ENCODE data around the gene KCNMA1.
"Not testable (repeated sequence)": the region's sequence is repeated elsewhere in the genome, so short reads cannot be mapped to it uniquely, and the experiment has no call there.

KCNMA1 gene

DNA sequence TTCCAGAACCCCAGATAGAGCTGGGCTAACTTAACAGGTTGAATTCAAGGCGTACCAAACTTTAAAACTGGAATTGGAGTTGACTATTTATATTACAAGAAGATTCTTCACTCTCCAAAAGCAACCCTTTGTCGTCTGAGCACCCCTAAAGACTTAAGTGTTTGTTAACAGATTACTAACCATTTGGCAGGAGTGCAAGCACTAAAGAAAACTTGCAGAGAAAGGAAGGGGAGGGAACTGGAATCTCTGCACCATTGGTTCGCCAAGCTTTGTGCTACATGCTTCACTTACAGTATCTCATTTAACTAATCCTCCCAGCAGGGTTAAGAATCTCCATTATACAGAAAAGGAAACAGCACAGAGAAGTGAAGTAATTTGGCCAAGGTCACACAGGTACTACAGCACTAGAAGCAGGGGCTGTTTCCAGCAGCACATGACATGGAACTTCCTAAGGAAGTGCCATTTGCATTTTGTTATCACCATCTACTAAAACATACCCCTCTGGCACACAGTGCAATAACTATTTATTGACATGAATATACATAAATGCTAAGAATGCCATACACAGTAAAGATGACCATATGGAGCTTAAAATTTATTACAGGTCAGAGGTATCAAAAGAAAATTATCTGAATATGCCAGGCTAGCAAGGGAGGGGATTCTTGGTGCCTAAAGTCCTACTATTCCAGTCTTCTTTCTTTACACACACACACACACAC lies 201.2 kb downstream of the KCNMA1 start:
- no peak for DNase-seq

DNA sequence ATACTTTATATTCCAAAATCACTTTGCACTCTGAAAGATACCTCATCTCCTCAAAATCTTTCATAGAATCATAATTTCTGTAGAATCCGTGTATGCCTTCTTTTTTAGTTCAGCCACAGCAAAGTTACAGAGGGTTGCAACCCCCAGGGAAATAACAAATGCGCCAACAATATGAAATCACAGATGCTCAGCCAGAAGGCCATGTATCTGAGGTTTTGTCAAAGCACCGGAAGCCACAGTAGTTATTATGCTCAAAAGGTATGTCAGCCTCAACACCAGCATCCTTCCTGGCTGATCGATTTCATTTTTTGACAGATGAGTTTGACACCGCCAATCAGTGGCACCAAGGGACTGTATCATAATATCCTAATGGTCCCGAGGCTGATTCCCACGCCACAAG lies 204.1 kb downstream of the KCNMA1 start:
- no peak for DNase-seq

DNA sequence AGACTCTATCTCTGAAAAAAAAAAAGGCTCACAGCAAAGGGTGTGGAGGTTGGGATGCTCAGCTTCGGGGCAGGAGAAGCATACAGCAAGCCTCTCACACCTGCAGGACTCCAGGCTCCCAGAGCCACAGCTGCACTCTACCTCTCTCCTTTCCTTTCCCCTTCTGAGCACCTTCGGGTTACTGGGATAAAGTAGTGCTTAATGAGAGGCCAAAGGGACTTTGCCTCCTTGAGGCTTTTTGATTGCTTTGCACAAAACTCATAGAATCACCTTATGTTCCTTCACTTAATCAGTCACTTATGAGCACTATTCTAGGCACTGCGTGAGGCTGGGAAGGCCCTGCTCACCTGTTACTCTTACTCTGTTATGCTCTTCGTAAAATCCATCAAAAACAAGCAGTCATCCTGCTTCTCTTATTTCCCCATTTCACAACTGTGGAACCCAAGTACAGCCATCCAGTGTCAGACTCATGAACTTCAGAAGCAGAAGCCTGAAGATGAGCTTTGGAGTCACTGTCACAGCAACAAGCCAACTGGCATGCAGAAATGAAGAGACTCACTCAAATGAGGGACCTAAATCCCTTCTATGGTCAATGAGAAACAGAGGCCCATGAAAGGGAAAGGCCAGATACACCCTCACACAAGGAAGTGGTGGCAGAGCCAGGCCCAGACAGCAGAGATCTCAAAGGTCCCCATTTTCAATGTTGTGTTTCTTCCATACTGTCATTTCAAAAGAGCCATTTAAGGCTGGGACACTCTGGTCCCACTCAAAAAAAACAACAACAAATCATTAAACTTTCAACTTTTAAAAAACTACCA lies 205.4 kb downstream of the KCNMA1 start:
- no peak for DNase-seq

DNA sequence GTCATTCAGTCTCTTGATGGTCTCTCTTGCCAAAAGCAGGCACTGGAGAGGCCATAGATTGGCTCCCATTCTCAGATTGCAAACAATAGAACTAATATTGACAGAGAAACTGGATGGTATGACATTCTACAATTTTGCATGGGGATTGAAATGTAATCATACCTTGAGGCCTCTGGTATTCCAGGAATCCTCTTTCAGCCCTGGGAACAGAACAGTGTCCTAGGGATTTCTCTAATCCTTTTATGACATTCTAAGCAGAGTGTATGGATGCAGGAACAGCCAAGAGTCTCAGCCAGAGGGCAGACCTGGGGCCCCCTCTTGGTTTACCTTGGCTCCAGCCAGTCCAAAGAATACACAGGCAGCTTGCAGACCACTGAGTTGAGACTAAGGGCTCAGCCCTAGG lies 206.4 kb downstream of the KCNMA1 start:
- DNase-seq: no peak

DNA sequence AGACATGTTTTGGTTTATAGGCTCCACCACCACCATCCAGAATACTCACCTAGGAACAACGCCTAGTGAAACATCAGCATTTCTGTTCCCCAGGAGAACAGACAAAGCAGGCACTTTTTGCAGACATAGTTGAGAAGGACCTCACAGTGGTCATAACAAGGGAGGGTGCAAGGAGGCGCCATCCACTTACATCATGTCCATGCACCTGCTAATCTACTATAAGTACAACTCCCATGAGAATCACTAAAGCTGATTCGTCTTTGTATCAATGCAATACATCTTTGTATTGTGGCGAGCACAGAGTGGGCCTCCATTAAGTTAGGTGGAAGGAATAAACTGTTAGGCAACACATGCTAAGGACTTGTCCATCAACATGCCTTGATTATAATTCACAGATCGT lies 207.1 kb downstream of the KCNMA1 start:
- DNase-seq: no peak

DNA sequence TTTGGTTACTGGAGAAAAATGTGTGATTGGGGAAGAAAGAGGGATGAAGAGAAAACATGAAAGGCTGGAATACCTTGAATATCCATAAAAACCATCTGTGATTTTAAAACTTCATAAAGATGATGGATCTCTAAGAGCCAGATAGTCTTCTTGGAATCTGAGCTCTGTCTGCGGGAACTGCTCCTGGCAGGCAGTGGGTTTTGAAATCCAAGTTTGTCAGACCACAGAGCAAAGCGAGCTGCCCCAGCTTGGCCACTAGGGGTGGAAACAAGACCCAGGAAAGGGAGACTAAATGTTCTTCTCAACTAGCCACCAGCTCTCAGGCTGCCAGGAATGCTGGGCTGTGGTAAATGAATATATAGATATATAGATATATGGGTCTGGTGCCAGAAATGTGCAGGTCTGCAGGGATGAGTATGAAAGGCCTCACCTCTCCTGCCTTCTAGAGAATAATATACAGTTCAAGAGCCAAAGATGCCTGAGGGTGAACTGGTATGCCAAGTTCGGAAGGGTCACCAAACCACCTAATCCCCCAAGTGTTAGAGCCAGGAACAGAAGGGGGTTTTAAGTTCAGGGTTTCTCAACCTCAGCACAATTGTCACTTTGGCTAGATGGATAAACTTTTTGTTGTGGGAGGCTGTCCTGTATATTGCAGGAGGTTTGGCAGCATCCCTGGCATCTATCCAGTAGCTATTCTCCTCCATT lies 208.8 kb downstream of the KCNMA1 start:
- peak in 1 of 2 experiments; percentile 57 for DNase-seq

DNA sequence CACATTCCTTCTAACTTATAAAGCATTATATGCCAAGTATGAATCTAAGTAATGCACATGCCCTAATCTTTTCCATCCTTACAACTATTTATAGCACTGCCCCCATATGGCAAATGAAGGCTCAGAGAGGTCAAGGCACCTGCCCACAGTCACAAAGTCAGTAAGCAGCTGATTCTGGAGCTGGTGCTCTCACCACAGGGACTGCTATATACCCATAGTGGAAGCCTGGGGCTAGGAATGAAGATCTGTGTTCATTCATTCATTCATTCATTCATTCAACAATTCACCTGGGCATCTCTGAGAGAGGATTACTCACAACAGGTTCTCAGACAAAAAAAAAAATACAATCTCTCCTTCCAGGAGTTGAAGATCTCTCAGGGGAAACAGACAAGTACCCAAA lies 213.4 kb downstream of the KCNMA1 start:
- no peak for DNase-seq

DNA sequence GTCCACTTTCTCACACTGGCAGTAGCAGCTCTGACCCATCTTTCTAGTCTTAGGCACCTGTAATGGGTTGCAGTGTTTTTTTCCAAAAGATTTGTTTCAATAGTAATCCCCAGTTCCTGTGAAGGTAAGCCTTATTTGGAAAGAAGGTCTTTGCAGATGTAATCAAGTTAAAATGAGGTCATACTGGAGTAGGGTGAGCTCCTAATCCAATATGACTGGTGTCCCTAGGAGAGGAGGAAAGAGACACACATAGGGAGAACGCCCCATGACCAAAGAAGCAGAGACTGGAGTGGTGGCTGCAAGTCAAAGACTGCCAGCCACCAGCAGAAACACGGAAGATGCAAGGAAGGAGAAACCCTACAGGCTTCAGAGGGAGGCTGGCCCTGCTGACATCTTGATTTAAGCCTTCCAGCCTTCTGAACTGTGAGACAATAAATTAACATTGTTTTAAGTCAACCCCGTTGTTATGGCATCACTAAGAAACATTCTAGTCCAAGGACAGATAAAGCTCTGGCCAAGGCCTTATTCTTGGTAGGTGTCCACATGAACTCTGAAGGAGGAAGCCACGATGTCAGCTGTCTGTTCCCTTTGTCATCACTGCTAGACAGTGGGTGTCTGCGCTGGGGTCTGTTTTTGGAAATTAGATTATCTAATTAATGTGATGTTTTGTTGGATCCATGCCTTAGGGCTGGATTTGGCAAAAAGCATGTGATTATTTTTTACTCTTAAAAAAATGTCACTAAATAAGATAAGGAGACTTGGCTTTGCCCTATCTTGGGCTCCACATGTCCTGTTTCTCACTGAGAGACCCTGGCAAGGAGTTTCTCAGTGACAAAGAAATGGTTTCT lies 214.9 kb downstream of the KCNMA1 start:
- no peak for DNase-seq

DNA sequence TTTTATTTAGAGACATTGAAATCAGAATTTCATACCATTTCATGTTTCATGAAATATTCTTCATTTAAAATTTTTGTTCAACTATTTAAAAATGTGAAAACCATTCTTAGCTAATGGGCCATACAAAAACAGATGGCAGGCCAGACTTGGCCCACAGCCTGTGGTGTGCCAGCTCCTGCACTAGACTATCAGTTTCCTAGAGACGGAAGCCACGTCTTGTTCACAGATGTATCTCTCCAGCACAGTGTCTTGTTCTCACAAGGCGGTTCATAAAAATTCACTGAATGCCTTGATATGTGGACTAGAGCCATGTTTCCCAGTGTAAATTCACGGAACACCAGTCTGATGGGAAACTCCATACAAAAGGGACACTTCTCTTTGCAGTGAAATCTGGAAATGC lies 216.0 kb downstream of the KCNMA1 start:
- peak in 1 of 2 experiments; percentile 62 for DNase-seq

DNA sequence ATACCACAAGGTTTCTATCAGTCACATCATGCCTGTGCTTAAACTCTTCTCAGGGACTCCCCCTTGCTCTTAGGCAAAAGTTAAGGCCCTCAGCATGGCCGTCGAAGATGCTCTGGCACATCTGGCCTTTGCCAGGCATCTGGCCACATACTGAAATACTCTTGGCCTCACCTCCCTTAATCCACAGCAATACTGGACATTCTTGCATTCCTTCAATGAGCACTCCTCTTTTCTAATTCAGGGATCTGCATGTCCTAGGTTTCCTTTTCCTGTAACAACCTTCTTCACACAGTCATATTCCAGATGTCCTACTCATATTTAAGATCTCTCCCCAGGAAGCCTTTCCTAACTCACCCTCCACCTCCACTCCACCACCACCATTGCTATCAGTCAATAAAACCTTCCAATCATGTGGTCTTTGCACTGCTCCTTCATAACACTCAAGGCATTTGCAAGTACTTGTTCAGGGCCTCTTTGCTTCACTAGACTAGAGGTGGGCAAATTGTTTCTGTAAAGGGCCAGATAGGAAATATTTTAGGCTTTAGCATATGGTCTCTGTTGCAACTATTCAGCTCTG lies 216.6 kb downstream of the KCNMA1 start:
- DNase-seq: no peak

DNA sequence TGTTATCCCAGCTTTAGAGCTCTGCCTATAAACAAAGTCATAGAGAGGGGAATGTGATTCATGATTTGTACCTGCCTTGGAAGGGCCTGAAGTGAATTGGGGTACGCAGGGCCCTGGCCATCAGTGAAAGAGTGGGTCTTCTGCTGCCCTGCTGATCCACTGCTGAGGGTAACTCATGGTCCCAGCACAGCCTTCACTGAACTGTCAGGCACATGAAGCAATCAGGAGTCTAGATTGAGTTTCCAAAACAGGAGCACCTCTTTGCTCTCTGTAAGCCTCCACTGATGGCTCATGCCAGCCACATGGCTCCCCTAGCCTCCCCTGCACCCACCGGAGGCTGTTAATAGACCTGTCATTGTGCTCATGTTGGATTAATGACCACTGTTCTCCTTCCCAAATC lies 217.6 kb downstream of the KCNMA1 start:
- DNase-seq: no peak

DNA sequence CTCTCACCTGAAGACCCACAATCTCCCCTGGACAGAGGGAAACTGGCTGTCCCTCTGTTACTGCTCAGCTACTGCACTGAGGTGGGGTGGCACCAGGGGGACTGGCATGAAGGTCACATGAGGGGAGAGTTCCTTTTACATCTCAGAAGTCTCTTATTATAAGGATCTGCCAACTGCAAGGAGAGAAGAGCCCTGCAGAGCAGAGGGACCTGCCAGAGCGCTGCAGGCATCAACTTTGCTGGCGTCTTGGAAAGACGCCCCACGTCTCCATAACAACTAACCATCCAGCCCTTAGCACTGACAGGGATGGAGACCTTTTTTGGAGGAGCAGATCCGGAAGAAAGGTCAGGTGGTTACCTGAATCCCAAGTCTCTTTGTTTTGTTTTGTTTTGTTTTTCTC lies 218.6 kb downstream of the KCNMA1 start:
- peak in 1 of 2 experiments; percentile 34 for DNase-seq

DNA sequence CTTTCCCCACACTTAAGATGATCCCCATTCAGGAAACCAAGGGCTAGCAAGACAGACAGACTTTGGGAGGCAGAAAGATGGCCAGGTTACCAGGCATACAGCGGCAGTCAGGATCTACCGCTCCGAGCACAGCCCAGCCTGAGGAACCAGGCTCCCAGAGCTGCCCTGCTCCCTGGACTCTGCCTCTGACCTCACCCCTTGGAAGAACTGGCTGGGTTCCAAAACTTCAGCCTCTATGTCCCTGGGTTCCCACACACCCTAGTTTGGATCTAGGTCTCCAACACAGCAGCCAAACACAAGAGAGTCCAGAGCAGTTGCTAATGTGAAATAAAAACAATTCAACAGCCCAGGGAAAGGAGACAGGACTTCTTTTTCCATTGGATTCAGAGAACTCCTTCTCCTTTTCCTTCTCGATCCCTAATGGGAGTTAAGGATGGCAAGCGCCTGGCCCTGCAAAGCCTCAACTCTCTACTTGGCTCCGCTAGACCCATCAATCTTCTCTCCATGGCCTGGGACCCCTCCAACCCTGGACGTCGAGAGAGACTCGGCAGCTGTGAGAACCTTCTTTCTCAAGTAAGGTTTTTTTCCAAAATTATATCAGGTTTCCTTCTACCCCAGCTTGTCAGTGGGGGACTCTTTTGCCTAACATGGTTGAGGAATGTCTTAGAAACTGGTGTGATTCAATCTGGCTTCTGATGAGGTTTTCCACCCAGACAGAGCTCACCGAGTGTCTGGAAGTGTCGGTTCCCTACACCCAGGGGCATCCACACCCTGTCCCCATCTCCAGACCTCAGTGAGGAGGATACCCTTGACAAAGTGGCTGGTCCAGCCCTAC lies 219.6 kb downstream of the KCNMA1 start:
- peak in 1 of 2 experiments; percentile 61 for DNase-seq

DNA sequence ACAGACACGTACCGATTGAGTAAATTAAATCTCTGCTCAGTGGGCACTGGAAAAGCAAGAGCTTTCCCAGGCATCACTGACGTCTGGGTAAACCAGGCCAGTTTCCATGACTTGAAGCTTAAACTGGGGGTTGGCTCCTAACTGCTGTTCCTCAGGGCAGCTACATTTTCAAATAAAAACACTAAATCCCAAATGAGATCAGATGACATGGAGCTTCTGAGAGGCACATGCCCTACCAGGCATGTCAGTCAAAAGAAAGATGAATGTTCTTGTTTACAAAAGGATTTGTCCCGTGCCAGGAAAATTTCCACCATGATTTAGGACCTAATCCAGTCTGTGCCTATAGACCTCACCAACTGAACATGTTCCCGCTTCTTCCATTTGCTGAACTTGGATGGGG lies 220.2 kb downstream of the KCNMA1 start:
- DNase-seq: peak; percentile 56 to 88

DNA sequence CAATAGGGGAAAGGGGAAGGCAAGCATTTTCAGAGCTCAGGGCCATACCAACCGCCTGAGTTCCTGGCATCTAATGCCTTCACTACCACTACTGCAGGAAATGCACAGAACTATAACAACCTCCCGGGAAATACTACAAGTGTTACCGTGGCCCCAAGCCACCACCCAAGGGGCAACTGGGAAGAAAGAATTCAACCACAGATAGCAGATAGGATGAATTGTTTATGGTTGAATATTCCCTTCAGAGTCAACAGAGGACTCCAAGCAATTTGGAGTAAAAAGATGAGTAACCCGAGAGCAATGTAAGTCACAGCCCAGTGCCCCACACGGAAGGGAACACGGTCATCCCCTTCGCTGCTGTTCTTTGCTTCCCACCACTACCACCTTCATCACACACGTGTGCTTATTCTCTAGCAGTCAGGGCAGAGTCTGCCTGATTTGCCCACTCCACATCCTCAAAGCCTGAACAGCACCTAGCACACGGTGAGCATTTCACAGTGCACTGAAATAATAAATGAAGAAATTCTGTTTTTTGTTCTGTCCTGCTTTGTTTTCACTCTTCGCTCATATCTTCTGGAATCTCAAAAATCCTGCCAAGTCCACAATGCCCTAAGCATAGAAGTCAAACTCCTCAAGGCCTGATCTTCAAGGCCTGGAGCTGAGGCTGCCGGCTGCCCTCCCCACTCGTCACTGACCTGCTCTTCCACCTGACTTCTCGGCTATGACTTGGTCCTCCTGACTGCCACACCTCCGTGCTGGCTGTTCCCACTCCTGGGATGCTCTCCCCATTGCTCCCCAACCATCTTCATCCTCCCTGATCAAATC lies 221.1 kb downstream of the KCNMA1 start:
- DNase-seq: no peak

DNA sequence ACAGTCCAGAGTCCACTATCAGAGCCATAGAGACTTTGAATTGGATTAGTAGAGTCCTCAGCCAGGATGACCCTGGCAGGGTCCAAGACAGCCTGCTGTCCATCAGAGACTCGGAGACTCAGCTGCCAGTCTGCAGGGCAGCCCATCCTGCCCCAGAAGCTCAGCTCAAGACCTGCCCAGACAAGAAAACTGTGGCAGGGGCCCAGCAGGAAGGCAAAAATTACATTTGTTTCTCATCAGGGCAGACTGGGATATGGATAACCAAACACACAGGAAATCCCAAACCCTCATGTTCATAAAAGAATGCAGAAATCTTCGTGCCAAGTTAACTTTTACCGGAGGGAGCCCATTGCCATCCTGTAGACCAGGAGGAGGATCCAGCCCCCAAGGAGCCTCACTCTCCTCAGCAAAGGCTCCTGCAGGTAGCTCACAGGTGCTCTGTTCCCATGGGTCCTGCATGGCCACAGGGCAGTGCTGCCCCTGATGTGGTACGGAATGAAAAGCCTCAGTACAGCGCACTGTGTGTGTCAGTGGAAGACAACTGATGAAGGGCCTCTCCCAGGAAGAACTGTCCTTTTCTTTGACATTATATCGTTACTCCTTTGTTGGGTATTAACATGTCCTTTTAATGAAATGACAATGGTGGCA lies 222.2 kb downstream of the KCNMA1 start:
- DNase-seq: peak in 1 of 2 experiments; percentile 35

DNA sequence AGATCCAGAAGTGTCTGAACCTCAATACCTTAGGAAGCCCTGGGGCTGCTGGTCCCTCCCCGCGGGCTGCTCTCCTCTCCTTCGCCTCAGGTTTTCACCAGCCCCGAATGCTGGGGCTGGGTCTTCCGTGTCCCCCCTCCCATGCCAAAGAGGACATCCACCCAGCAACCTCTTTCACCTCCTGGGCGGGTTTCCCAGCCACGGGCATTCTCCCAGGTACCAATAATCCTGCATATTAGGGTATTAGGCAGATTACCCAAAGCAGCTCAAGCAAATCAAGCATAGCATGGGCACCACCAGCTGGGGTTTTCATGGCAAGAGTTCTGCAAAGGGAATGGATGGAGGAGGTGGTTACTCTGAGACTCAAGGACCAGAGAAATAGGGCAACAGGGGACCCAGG lies 224.4 kb downstream of the KCNMA1 start:
- no peak for DNase-seq

DNA sequence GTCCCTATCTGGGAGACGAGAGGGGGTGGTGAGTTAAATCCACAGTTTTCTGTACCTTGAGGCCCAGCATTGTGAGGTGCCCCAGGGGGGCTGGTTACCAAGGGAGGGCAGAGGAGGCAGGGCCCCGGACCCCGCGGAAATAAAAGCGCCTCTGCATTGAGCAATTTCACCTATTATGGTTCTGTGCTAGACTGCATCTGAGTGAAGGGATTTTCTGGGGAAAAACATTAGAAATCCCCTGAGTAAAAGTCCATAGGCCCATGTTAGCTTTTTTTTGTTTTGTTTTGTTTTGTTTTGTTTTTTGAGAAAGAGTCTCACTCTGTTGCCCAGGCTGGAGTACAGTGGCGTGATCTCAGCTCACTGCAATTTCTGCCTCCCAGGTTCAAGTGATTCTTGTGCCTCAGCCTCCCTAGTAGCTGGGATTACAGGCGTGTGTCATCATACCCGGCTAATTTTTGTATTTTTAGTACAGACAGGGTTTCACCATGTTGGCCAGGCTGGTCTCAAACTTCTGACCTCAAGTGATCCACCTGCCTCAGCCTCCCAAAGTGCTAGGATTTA lies 225.0 kb downstream of the KCNMA1 start:
- DNase-seq: not testable (repeated sequence)

DNA sequence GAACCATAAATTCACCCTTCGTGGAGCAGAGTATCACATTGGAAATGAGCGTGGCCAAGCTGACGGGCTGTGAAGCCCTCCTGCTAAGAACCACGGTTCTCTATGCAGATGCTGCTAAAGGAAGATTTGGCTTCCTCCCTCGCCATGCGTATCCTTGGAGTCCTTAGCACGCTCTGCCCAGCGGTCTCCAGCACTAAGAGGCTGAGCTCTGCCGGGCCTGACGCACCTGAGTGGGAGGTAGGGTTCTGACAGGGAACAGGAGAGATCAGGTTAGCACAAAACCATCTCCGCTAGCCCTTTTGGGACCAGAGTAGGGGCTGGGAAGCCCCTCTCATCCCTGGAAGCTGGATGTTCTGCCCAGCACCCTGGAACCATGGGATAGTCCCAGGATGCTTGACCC lies 225.8 kb downstream of the KCNMA1 start:
- DNase-seq: peak in 1 of 2 experiments; percentile 15

DNA sequence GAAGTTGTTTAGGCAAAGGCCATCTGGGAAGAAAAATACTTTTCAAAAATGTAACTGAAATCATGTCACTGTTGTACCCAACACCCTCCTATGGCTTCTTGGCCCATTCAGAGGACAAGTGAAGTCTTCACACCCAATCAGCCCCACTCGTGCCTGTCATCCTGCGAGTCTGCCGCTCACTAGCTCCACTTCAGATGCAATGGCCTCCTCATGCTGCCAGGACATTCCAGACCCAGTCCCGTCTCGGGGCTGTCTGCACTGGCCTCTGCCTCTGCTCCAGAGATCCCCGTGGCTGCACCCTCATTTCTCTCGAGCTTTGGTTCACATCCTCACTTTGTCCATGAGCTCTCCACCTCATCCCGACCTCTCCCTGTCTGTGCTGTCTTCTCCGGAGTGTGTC lies 227.1 kb downstream of the KCNMA1 start:
- DNase-seq: no peak
